ENCODE measurements around the gene NOTUM.
A peak's percentile ranks its signal among the peaks of the same experiment; 100 is the strongest.

NOTUM gene

DNA sequence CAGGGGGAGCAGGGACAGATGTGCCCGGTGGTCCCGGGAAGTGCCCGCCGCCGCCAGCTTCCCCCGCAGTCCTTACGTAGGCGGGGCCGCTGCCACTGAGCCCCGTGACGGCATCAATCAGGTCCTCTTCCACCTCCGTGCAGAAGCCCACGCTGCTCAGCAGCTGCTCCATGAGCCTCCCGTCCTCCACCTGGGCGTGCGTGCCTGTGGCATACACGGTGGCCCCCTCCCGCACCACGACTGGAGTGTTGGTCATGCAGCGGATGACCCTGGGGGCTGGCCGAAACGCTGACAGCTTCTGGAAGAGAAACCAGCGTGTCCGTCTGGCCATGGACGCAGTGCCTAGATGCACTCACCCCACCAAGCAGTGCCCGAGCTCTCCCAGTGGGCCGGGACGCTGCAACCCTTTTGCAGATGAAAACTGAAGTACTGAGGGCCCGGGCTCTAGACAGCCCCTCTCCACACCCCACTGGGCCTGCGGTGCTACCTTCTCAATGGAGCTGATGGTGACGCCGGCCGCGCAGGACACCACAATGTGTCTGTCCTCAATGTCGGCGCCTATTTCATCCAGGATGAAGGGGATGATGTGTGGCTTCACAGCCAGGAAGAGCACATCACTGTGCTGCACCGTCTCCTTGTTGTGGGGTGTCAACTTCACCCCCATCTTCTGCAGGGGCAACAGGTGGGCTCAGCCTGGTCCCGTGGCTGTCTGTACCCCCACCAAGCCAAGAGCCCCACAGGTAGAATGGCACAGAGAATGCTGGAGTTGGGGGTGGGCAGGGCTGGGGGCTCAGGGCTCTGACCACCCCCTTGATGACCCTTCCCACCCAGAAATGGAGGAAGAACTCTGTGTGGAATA is 25.9 kb downstream of the NOTUM start:
- no peak for DNase-seq

DNA sequence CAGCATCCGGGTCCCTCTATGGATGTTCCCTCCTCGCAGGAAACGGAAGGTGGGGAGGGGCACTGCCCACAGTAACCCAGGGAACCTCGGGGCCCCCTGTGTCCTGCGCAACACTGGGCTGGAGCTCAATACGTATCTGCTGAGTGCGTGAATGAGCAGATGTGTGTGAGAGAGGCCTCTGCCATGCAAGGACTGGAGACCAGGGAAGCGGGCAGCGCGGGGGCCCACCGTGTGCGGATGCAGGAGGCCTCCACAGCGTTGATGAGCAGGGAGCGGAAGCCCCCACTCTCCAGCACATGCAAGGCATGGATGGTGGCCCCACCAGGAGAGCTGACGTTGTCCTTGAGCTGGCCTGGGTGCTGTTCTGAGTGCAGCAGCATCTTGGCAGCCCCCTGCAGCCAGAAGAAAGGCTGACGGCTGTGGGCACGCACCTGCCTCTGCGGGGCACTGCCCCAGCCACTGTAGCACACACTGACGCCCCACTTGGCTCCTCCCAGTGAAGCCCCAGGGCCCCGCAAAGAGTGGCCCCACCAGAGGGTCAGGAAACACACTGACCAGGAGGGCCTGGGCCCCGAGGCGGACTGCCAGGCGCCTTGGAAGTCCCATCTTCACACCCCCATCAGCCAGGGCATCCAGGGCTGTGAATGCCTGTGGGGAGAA is 26.8 kb downstream of the NOTUM start:
- DNase-seq = no peak

DNA sequence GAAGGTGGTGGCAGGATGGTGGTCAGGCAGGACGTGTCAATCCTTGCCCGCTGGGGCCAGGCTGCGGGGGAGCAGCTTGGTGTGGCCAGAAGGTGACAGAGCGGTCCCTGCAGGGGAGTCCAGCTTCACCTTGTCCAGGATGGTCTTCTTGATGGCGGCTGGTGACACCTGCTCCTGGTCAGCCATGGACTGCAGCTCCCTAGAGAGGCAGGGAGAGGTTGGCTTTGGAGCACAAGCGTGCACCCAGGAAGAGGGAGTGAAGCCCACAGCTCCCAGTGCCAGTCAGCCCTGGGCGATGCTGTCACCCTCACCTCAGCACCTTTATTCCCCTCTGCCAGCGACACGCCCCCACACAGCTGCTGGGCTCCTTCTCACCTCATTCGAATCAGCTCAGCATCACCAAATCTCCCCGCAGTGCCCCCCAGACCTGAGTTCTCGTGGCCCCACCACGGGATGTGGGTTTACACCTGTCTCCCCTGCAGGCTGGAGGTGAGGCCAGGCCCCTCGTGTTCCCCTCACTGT is 27.7 kb downstream of the NOTUM start:
- DNase-seq = no peak

DNA sequence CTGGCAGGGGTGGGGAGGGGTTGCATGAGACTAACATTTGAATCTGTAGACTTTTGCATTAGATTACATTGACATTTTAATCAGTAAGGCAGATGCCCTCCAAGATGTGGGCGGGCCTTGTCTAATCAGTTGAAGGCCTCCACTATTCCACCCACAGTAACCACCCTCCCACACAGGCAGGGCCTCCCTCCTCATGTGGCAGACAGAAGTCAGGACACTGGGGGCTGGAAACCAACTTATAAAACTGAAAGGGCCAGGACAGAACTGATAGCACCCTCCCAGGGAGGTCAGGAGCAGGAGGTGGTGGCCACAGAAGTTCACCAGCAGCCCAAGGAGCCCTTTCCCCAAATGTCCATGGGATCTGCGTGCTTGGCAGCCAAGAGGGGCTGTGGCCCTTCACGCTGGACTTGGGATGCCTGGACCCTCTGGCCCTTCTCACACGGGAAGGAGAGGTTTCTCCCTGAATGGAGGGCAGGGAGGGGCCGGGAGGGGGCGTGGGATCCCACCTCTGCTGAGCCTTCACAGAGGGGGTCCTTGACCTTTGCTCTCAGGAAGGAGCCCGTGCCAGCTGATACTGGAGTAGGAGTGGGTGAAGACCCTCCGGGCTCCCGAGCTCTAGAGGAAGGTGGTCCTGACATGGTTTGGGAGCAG is 28.5 kb downstream of the NOTUM start:
- DNase-seq = no peak

DNA sequence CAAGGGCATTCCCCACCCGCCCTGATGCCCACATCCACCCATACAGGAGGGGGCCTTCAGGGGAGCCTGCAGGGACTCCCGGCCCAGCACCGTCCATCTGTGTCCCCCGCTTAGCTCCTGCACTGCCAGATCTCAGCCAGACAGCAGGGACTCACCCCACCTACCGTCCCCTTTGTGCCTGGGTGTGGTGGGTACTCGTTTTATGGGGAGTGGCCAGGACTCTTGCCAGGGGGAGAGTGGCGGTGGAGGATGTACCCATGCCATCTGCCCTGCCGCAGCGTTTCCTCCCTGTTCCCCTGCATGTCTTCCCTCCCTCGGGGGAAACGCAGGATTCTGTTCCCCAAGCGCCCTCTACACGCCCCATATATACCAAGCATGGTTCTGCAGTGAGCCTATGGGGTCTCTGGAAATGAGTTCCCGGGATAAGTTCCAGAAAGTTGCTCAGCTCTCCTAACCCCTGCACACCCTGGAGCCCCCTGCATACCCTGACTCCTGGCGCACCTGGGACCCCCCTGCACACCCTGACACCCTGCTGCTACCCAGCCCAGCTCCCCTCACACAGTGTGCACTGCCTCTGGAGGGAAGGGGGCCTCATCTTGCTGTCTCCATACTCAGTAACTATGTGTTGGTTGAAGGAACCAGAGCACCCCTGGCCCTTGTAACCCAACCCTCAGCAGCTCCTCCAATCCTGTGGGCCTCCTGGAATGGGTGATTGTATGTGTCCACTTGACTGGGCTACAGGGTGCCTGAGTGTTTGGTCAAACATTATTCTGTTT is 29.2 kb downstream of the NOTUM start:
- no peak for DNase-seq

DNA sequence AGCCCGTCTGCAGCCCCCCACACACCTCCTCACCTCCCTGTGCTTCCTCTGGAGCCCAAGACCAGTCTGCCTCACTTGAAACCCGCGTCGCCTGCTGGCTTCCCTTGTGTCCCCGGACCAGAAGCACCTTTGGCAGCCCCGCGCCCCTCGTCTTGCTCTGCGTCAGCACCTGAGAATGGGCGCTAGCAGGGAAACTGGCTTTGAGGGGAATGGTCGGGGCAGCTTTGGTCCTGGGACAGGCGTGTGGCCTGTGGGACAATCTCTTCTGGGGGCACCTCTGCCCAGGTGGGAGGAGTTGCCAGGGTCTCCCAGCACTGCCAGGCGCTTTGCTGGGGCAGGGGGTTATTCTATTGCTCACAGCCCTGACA is 29.8 kb downstream of the NOTUM start:
- DNase-seq = no peak

DNA sequence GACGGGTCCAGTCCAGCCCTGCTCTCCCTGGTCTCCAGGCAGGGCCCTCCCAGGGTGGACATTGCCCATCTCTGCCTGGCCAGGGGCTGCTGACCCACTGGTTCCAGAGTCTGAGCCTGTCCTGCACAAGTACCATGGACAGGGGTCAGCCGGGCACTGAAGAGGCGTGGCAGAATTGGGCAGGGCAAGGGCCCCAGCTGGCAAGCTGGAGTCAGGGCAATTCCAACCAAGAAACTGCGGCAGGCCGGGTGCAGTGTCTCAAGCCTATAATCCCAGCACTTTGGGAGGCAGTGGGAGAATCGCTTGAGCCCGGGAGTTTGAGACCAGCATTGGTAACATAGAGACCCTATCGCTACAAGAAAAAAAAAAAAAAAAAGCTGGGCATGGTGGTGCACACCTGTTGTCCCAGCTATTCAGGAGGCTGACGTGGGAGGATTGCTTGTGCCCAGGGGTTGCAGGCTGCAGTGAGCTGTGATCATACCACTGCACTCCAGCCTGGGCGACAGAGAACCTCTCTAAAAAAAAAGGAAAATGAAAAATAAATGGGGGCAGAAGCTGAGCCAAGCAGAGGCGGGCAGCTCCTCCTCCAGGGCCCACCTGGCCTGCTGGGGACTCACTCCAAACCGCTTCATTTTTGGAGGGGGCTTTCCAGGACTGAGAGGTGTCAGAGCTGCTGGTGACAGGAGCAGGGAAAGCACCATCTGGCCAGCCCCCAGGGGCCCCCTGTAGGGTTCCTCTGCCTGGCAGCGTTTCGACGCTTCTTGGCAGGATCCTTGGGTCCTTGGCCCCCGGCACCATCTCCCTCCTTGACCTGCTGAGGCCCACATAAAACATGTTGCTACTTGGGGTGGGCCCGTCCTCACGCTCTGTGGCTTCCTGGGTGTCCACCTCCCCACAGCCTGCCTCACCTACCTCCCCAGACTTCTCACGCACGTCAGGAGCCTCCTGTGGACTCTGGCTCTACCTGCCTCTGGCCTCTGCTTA is 30.6 kb downstream of the NOTUM start:
- no peak for DNase-seq

DNA sequence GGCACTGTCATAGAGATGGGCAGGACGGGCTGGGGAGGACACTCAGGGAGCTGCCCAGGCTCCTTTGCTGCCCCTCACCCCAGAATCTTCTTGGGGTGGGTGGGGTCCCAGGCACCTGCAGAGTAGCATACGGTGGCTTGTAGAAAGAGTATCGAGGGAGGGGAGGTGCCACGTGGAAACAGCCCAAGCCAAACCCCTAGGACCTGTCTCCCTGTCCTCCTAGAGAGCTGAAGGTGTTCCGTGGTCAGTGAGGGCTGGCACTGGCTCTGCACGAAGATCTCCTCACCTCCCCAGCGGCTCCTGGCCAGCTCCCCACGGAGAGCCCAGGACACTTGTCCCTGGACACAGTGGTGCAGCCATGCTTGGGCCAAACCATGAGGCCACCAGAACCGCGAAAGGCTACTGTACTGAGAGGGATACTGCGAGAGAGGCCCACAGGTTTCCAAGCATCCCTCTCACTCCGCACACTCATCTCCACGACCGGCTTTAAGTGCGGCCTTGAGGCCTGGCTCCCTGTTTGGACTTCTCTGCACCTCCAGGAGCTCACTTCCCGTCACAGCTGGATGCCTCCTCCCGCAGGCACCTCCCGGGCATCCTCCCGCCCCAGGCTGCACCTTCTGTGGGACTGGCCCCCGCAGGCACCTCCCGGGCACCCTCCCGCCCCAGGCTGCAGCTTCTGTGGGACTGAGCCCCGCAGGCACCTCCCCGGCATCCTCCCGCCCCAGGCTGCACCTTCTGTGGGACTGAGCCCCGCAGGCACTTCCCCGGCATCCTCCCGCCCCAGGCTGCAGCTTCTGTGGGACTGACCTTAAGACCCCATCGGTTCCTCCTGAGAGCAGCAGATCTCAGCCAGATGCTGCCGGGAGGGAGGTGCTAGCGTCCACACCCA is 31.5 kb downstream of the NOTUM start:
- DNase-seq = no peak

DNA sequence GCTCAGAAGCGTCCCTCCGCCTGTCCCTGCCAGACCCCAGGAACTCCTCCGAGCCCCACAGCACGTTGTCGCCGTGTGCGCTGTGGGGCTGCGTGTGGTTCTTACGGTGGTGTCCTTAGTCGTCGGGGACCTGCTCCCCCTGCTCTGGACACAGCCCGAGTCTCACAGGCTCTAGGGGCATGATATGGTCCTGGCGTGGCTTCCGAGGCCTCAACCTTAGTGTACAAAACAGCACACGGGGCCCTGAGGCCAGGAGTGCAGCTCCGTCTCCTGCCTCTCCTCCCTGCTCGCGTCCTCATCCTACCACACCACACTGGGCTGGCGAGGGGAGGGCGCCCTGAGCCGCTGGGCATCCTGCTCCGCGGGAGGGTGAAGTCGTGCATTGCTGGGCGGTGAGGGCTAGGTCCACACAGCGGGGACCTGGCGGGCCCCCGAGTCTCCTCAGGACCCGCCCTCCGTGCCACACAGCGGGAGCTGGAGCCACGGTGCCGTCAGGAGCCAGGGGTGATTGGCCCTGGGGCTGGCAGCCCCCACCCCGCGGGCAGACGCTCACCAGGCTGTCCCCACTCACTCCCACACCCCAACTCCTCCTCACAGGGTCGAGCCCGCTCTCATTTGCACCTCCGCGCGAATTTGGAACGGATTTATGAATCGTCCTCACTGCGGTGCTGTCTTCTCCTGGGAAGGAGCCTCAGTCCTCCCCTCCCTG is 32.3 kb downstream of the NOTUM start:
- peak; percentile 54 for DNase-seq

DNA sequence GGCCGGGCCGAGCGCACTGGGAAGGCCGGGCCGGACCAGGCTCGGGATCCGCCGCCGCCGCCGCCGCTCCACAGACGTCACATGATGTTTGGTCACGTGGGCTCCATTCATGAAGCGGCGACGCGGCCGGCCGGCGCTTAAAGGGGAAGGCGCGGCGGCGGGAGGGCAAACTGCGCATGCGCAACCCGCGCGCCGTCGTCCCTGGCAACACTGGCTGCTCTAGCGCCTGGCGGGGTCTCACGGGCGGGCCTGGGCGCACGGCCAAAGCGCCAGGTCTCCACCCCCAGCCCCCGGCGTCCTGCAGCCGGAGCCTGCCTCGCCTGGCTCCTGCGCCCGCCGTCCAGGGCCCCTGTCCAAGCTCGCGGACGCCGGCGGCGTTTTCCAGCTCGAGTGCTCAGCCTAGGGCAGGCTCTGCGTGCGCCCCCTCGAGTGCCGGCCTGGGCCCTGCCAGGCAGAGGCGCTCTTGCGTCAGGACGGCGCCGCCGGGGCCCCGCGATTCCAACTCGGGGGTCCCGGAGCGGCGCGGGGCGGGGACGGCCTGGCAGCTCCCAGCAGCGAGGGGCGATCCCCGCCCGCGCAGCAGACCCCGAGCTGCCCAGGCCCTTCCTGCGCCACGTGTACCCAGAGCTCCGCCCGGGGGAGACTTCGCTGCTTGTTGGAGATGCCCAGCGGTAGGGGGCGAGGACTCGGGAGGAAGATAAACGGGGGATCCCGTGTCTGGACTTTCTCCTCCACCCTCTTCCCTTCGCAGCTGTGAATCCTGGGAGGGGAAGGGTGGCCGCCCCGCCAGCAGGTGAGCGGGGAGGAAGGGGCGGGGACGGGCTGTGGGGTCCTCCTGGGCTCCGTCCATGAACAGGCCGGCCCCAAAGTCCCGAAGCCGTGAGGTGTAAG is 33.1 kb downstream of the NOTUM start, which contains the start of gene MAFG:
Gene MAFG, minus strand, starts transcription at position 83 of the 891 bp plus-strand sequence. CDS start 4,550 bp downstream, outside the sequence.
- DNase-seq = peak; percentile 99

DNA sequence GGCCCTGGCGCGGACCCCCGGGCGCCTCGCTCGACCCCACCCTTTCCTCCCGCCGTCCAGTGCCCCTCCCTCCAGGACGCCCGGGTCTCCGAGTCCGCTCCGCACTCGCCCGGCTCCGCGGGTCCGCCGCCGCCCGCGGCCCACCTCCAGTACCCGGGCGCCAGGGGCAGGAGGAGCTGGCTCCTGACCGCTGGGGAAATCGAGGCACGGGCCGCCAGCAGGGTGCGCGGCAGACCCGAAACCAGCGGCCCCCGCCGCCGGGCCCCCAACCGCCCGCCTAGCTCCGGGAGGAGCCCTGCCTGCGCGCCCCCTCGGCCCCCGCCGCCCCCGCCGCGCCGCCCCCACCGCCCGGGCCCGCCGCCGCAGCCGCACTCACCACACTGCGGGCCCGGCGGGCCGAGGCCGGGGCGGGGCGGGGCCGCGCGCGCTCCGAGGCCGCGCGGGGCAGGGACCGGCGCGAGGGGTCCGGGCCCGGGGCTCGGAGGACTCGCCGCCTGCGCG is 33.8 kb downstream of the NOTUM start:
- no peak for DNase-seq

DNA sequence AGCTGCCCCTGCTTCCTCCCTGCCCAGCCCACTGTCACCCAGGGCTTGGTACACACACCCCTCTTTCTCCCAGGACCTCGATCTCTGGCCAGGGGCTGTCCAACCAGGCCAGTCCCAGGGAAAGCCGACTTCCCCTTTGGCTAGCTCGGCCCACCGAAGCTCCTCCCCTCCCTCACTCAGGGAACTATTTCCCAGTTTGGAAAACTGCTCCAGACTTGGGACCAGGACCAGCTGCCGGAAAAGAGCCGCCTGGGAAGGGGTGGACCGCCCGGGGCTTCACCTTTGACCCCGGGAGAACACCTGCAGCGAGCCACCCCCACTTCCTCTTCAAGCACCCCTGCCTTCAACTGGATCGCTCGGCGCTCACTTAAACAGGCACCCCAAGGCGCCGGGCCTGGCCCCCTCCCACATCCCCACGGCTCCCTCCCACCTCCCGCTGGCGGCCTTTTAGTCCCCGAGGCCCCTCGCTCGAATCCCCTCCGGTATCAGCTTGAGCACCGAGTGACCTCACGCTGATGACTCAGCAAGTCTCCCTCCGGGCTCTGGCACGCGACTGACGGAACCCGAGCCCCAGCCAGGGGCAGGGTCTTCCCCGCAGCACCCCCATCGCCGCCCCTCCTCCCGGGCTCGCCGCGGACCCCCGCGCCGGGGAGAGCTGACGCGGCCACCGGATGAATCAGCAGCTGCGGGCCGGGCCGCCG is 34.4 kb downstream of the NOTUM start:
- peak; percentile 92 for DNase-seq

DNA sequence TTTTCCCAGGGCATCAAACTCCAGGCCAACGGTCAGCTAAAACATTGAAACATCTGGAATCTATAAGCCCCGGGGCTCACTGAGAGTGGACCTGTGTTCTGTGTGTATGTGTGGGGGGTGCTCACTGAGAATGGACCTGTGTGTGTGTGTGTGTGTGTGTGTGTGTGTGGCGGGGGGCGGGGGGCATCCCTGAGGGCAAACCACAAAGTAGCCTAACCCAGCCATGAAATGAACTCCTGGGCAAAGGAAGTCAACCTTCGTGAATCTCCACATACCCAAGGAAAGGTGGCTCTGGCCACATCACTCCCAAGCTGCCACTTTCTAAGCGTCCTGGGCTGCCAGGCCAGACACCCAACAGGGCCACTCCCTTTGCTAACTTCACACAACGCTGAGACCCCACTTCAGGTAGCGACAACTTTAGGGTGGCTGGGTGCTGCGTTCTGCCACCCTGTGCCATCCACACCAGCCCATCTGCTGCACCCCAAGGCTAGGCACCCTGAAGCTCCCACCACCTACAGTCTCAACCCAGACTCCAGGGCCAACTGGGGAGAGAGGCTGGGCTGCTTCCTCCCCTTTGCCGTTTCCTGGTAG is 35.0 kb downstream of the NOTUM start:
- DNase-seq = no peak

DNA sequence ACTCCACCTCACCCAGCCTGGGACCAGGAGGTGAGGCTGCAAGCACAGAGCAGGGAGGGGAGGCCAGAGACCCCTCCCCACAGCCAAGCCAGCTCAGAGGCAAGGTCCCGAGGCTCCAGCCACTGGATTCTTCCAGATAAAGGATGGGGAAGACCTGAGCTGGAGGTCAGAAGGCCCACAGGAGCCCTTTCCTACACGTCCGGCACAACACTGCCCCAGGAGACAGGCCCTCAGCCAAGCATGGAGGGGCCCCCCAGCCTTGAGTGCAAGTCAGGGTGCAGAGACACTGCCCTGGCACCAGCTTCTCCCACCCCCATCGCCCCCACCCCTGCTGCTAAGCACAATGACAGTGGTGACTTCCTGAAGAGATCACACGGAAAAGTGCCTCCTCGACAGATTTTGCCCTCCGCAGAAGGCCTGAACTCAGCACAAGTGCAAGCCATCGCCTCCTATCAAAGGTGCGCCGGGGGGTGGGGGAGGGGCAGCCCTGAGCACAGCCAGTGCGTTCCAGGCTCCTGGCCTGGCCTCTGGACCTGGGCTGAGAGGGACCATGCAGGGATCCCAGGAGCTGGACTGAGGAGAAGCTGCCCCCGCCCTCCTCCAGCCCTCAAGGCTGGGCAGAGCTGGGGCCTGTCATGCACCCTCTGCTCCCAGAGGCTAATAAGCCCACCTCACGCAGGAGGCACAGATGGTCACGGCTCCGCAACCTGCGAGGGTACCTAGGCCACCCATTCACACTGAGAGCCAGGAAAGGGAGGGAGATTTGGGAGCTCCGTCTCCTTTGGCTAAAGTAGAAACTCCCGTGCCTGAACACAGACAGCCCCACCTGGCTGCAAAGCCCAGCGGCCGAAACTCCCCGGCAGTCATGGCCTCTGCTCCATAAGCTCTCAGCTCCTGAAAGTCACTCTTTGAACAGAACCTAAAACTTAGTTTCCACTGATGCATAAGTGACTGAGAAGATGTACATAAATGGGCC is 36.1 kb downstream of the NOTUM start:
- no peak for DNase-seq

DNA sequence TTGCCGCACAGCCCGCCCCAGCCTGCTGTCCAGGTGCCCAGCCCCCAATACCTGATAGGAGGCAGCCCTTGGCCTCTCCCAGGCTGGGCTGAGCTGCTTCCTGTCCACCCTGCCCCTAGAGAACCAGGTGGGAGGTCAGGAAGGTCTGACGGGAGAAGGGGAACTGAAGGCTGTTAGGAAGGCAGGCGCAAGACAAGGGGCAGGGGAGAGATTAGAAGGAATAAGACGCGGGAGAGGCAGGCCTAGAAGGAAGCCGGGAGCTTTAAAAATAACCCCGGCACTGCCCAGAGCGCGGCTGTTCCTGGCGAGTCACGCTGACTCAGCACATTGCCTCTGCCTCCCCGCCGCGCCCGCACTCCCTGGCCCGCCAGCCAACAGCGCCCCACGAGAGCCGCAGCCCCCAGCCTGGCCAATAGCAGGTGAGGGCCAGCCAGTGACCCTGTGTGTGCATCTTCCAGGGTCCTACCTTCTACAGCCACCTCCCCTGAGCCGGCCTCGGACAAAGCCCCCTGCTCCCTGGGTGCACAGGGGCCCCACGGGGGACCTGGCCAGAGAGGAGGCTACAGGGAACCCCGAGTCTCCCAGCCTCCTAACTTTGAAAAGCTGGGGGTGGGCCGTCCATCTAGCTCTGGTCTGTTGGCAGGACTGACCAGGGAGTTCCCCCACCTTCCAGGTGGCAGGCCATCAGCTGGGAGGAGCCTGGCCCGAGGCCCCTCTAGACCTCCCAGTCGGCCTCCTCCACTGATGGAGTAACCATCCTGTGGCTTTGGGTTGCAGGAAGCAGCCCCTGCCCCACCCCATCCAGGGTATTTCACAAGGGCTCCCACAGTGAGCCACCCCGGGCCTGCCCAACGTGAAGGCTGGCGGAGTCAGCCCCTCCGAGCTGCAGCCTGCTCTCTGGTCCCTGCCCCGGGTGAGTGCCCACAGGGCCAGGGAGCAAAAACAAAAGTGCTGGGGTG is 37.4 kb downstream of the NOTUM start:
- peak; percentile 86 for DNase-seq
